ENCODE data around the gene GARNL3. TPM values are rescaled to one million over a fixed set of nuclear protein-coding genes. Genes with fewer than 3 reads are reported as not detected.

The GARNL3 gene
- total RNA-seq, 2 experiments from 2014 or later, result 16.1 to 17.2 TPM

GRCh38 chr9:127340721-127341120 is 76.1 kb downstream of the GARNL3 start:
- no TSS peak for BruUV-seq (replicated peaks)
- Histone ChIP-seq H3K36me3 (ENCODE audit: insufficient read depth, low read length) (no peaks in the 10 kb centered on the region), H4K20me1 (ENCODE audit: insufficient read depth, low read length) (no peaks in the 10 kb centered on the region), H3K9me2 (ENCODE audit: insufficient read depth, low read length) (no peaks in the 10 kb centered on the region), H3K27ac (ENCODE audit: low read depth, low read length, poor library complexity, severe bottlenecking) (no peak overlapping the region), H3K9me3 (ENCODE audit: low read length) (no peaks in the 10 kb centered on the region), H3K4me1 (ENCODE audit: insufficient read depth, low read length, poor library complexity, severe bottlenecking) (no peaks in the 10 kb centered on the region), H3K4me3 (ENCODE audit: low read depth, low read length, poor library complexity, severe bottlenecking) (no peak overlapping the region), H3K4me2 (ENCODE audit: low read length) (no peak overlapping the region), H3K79me2 (ENCODE audit: insufficient read depth, low read depth, low read length) (no peaks in the 10 kb centered on the region), H2AFZ (ENCODE audit: low read length) (no peak overlapping the region)
- ChIA-PET CTCF (ENCODE audit: unreplicated experiment) (no interaction called here), POLR2A (no interaction called here)
- intact Hi-C loops (cut with micrococcal nuclease; ENCODE audit: unreplicated experiment), result no loop called here
- TF ChIP-seq, protein P1, sequence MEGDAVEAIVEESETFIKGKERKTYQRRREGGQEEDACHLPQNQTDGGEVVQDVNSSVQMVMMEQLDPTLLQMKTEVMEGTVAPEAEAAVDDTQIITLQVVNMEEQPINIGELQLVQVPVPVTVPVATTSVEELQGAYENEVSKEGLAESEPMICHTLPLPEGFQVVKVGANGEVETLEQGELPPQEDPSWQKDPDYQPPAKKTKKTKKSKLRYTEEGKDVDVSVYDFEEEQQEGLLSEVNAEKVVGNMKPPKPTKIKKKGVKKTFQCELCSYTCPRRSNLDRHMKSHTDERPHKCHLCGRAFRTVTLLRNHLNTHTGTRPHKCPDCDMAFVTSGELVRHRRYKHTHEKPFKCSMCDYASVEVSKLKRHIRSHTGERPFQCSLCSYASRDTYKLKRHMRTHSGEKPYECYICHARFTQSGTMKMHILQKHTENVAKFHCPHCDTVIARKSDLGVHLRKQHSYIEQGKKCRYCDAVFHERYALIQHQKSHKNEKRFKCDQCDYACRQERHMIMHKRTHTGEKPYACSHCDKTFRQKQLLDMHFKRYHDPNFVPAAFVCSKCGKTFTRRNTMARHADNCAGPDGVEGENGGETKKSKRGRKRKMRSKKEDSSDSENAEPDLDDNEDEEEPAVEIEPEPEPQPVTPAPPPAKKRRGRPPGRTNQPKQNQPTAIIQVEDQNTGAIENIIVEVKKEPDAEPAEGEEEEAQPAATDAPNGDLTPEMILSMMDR (conservative IDR thresholded peaks at IDR 0.05; ENCODE audit: low read length), result no peak
- TF ChIP-seq EZH2phosphoT487 (IDR thresholded peaks at IDR 0.05; ENCODE audit: borderline replicate concordance, low read depth, low read length), result no peak
- no peak for DNase-seq (ENCODE audit: low spot score)

DNA sequence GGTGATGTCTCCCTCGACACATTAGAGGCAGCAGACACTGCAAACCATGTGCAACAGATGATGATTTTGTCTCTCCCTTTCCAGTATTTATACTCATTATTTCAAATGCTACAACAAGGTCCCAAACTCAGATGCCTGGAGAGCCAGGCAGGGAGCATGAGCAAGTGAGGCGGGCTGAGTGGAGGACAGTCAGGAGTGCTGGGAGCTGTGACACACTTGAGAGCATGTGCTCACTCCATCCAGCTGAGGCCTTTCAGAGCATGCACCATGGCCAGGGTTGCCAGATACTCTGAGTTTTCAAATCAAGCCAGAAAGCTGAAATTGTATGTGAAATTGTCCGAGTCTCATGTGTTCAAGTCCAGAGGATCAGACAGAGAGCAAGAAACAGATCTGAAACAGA is 76.6 kb downstream of the GARNL3 start:
- no peak overlapping the region for H2AFZ ChIP-seq (ENCODE audit: low read length)
- H3K4me3 ChIP-seq (ENCODE audit: low read depth, low read length, poor library complexity, severe bottlenecking), result no peak overlapping the region
- H3K9me2 ChIP-seq (ENCODE audit: insufficient read depth, low read length), result no peaks in the 10 kb centered on the region
- no TSS peak for BruUV-seq (replicated peaks)
- ChIA-PET POLR2A (no interaction called here), CTCF (ENCODE audit: unreplicated experiment) (no interaction called here)
- H3K27ac ChIP-seq (ENCODE audit: low read depth, low read length, poor library complexity, severe bottlenecking), result no peak overlapping the region
- DNase-seq (ENCODE audit: low spot score), result no peak
- intact Hi-C loops (cut with micrococcal nuclease; ENCODE audit: unreplicated experiment), result no loop called here
- no peak for TF ChIP-seq EZH2phosphoT487 (IDR thresholded peaks at IDR 0.05; ENCODE audit: borderline replicate concordance, low read depth, low read length)
- TF ChIP-seq, protein P1 (conservative IDR thresholded peaks at IDR 0.05; ENCODE audit: low read length), result no peak
- H3K4me2 ChIP-seq (ENCODE audit: low read length), result no peak overlapping the region
- no peaks in the 10 kb centered on the region for H3K9me3 ChIP-seq (ENCODE audit: low read length)
- no peaks in the 10 kb centered on the region for H3K79me2 ChIP-seq (ENCODE audit: insufficient read depth, low read depth, low read length)
- no peaks in the 10 kb centered on the region for H4K20me1 ChIP-seq (ENCODE audit: insufficient read depth, low read length)
- no peaks in the 10 kb centered on the region for H3K36me3 ChIP-seq (ENCODE audit: insufficient read depth, low read length)
- H3K4me1 ChIP-seq (ENCODE audit: insufficient read depth, low read length, poor library complexity, severe bottlenecking), result no peaks in the 10 kb centered on the region

DNA sequence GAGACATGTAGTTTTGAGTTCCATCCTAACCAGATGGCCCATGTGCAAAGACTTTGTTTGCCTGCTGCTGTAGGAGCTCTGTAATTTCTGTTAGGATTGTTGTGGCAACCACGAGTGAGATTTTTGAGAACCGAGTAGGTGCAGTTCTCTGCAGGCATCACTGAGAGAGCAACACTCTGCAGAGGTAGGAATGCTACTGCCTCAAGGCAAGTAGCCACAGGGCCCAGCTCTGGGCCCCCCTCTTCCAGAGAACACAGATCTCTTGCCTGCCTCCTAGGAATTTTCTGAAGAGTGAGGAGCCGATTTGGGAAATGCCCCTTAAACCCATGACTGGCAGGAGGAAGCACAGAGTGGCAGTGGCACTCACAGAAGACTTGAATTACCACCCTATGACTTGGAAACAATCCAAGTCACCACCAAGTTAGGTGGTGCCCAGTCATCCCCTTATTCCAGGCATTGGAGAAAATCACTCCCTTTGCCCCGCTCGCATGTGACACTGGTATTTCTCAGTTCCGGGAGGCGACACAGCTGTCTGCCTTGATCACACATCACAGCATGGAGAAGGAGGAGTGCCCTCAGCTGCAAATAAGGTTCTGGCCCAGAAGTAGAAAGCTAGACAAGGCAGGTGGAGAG is 79.9 kb downstream of the GARNL3 start:
- POLR2A ChIA-PET, result no interaction called here

More for the DNA sequence above, 79.9 kb downstream of the GARNL3 start:
- Histone ChIP-seq H3K79me2 (ENCODE audit: insufficient read depth, low read depth, low read length) (no peaks in the 10 kb centered on the region), H3K36me3 (ENCODE audit: insufficient read depth, low read length) (no peaks in the 10 kb centered on the region), H3K9me2 (ENCODE audit: insufficient read depth, low read length) (no peaks in the 10 kb centered on the region), H3K27ac (ENCODE audit: low read depth, low read length, poor library complexity, severe bottlenecking) (no peak overlapping the region), H3K4me2 (ENCODE audit: low read length) (no peak overlapping the region), H3K9me3 (ENCODE audit: low read length) (no peaks in the 10 kb centered on the region), H2AFZ (ENCODE audit: low read length) (no peak overlapping the region), H3K4me1 (ENCODE audit: insufficient read depth, low read length, poor library complexity, severe bottlenecking) (no peaks in the 10 kb centered on the region), H4K20me1 (ENCODE audit: insufficient read depth, low read length) (no peaks in the 10 kb centered on the region), H3K4me3 (ENCODE audit: low read depth, low read length, poor library complexity, severe bottlenecking) (no peak overlapping the region)
- TF ChIP-seq EZH2phosphoT487 (IDR thresholded peaks at IDR 0.05; ENCODE audit: borderline replicate concordance, low read depth, low read length), result no peak
- TF ChIP-seq, protein P1 (conservative IDR thresholded peaks at IDR 0.05; ENCODE audit: low read length), result no peak
- CTCF ChIA-PET (ENCODE audit: unreplicated experiment), result no interaction called here
- no peak for DNase-seq (ENCODE audit: low spot score)
- BruUV-seq (replicated peaks), result no TSS peak
- intact Hi-C loops (cut with micrococcal nuclease; ENCODE audit: unreplicated experiment), result no loop called here

Measured in OCI-LY7 (cell line).